Fibroblast of skin of left quadriceps (primary cell): ENCODE results near the gene ELP4.

Source experiments
- DNase-seq, 2 experiments: peaks; one replicate each; pipeline ENCODE4 v3.0.0-alpha.2; 2013; ENCODE audit warnings: low read depth in 2 of 2

Gene ELP4

GRCh38 chr11:31779374-31779791, 269.8 kb downstream of the ELP4 start:
- DNase-seq = peak; percentile 62 to 63

GRCh38 chr11:31780078-31780477, 270.5 kb downstream of the ELP4 start:
- no peak for DNase-seq

- no peak for DNase-seq
These were observed 271.0 kb downstream of the ELP4 start for GRCh38 chr11:31780480-31780971.

- no peak for DNase-seq
These were observed 272.7 kb downstream of the ELP4 start for GRCh38 chr11:31782257-31782656.

- DNase-seq = no peak
These were observed 273.7 kb downstream of the ELP4 start for GRCh38 chr11:31783252-31783651.

GRCh38 chr11:31784611-31785010, 275.0 kb downstream of the ELP4 start:
- no peak for DNase-seq

- DNase-seq = no peak
These were observed 277.6 kb downstream of the ELP4 start for GRCh38 chr11:31786996-31787685.

- DNase-seq = no peak
These were observed 278.5 kb downstream of the ELP4 start for GRCh38 chr11:31788085-31788484.

GRCh38 chr11:31790649-31791048, 281.1 kb downstream of the ELP4 start:
- DNase-seq = no peak

GRCh38 chr11:31792036-31792435, 282.5 kb downstream of the ELP4 start:
- DNase-seq = no peak

- no peak for DNase-seq
These were observed 282.9 kb downstream of the ELP4 start for GRCh38 chr11:31792456-31792855.

- no peak for DNase-seq
These were observed 283.7 kb downstream of the ELP4 start for GRCh38 chr11:31793264-31793663.

- no peak for DNase-seq
These were observed 285.0 kb downstream of the ELP4 start for GRCh38 chr11:31794548-31794947.

GRCh38 chr11:31795706-31796498, 286.3 kb downstream of the ELP4 start:
- no peak for DNase-seq

- no peak for DNase-seq
These were observed 287.1 kb downstream of the ELP4 start for GRCh38 chr11:31796499-31797189.

- no peak for DNase-seq
These were observed 287.9 kb downstream of the ELP4 start for GRCh38 chr11:31797190-31798056.

GRCh38 chr11:31798057-31798553, 288.5 kb downstream of the ELP4 start:
- DNase-seq = no peak

GRCh38 chr11:31798554-31799434, 289.2 kb downstream of the ELP4 start:
- DNase-seq = no peak

- DNase-seq = no peak
These were observed 290.1 kb downstream of the ELP4 start for GRCh38 chr11:31799435-31800397.
